Measurements from ENCODE around the gene TCF4. TPM values are rescaled to one million over a fixed set of nuclear protein-coding genes. Genes with fewer than 3 reads are reported as not detected.
A peak's percentile ranks its signal among the peaks of the same experiment; 100 is the strongest.

Gene TCF4
- total and polyA plus RNA-seq, 2 experiments from 2014 or later: 77.7 to 89.2 TPM

- Histone ChIP-seq H3F3A (replicated peaks; ENCODE audit: low read depth) (no peaks in the 10 kb centered on the region), H3K27ac (ENCODE audit: low read depth) (no peak overlapping the region), H3K4me3 (no peak overlapping the region), H3K36me3 (ENCODE audit: insufficient read depth) (no peaks in the 10 kb centered on the region), H3K27me3 (ENCODE audit: insufficient read depth) (no peaks in the 10 kb centered on the region), H3K9me2 (ENCODE audit: insufficient read depth) (no peaks in the 10 kb centered on the region), H3K79me2 (replicated peaks; ENCODE audit: insufficient read depth) (peaks cover 14% of the 10 kb centered on the region), H3K4me1 (ENCODE audit: insufficient read depth) (peaks cover 6% of the 10 kb centered on the region; the same call in 1 of the 2 replicates), H4K20me1 (replicated peaks; ENCODE audit: insufficient read depth) (no peaks in the 10 kb centered on the region), H3K4me2 (no peak overlapping the region), H2AFZ (no peak overlapping the region)
- peaks cover 2% of the 10 kb centered on the region; the same call in 2 of the 3 replicates for H3K4me1 Mint-ChIP-seq
- H3K9me3 Mint-ChIP-seq: no peaks in the 10 kb centered on the region; the same call in 2 of the 3 replicates
- TF ChIP-seq NANOG (IDR thresholded peaks at IDR 0.05; ENCODE audit: borderline replicate concordance) (no peak), POLR2AphosphoS5 (IDR thresholded peaks at IDR 0.05; ENCODE audit: low read depth) (no peak), CTCF (conservative IDR thresholded peaks at IDR 0.05; ENCODE audit: low read depth in 2 of 2) (no peak), ETS1 (IDR thresholded peaks at IDR 0.05) (no peak), CREB1 (CRISPR knock-in tag; IDR thresholded peaks at IDR 0.05; ENCODE audit: low read depth) (no peak), REST (IDR thresholded peaks at IDR 0.05; ENCODE audit: unreplicated experiment) (no peak), JUNB (IDR thresholded peaks at IDR 0.05; ENCODE audit: unreplicated experiment) (no peak)
- no peak overlapping the region for H3K4me3 Mint-ChIP-seq
- peaks cover 4% of the 10 kb centered on the region for H3K27me3 Mint-ChIP-seq (ENCODE audit: insufficient read depth, low read depth, poor library complexity)
- ATAC-seq (no peak), DNase-seq (ENCODE audit: low spot score) (no peak)
- no peak overlapping the region for H3K27ac Mint-ChIP-seq
- H3K36me3 Mint-ChIP-seq (ENCODE audit: low read depth): no peaks in the 10 kb centered on the region; the same call in 2 of the 3 replicates
These were observed 4.1 kb upstream of the TCF4 start for GRCh38 chr18:55592106-55592505.

GRCh38 chr18:55589625-55590291 is 1.8 kb upstream of the TCF4 start:
- Histone ChIP-seq H2AFZ (peak overlapping the region; percentile 92), H3K9me2 (ENCODE audit: insufficient read depth) (no peaks in the 10 kb centered on the region), H4K20me1 (replicated peaks; ENCODE audit: insufficient read depth) (no peaks in the 10 kb centered on the region), H3K4me1 (ENCODE audit: insufficient read depth) (peaks cover 22% of the 10 kb centered on the region), H3K79me2 (replicated peaks; ENCODE audit: insufficient read depth) (peaks cover 33% of the 10 kb centered on the region), H3K27me3 (ENCODE audit: insufficient read depth) (no peaks in the 10 kb centered on the region), H3K36me3 (ENCODE audit: insufficient read depth) (no peaks in the 10 kb centered on the region), H3K4me3 (peak overlapping the region; percentile 67), H3K27ac (ENCODE audit: low read depth) (peak overlapping the region; percentile 53; the same call in 1 of the 2 replicates), H3K4me2 (peak overlapping the region; percentile 81), H3F3A (replicated peaks; ENCODE audit: low read depth) (no peaks in the 10 kb centered on the region)
- peaks cover 22% of the 10 kb centered on the region for H3K4me1 Mint-ChIP-seq
- no peaks in the 10 kb centered on the region; the same call in 2 of the 3 replicates for H3K9me3 Mint-ChIP-seq
- peak; percentile 84 for ATAC-seq
- peak overlapping the region; percentile 96 for H3K27ac Mint-ChIP-seq
- TF ChIP-seq POLR2AphosphoS5 (IDR thresholded peaks at IDR 0.05; ENCODE audit: low read depth): peak; percentile 76
- peak; percentile 6; the same call in 1 of the 2 replicates for TF ChIP-seq CREB1 (CRISPR knock-in tag; IDR thresholded peaks at IDR 0.05; ENCODE audit: low read depth)
- 0 out of 4 replicates have a peak, but pooled peaks of 1 of the 2 experiments have one; percentile 9 for TF ChIP-seq CTCF (conservative IDR thresholded peaks at IDR 0.05; ENCODE audit: low read depth in 2 of 2)
- no peak for TF ChIP-seq NANOG (IDR thresholded peaks at IDR 0.05; ENCODE audit: borderline replicate concordance)
- peaks cover 23% of the 10 kb centered on the region for H3K36me3 Mint-ChIP-seq (ENCODE audit: low read depth)
- peaks cover 2% of the 10 kb centered on the region for H3K27me3 Mint-ChIP-seq (ENCODE audit: insufficient read depth, low read depth, poor library complexity)
- DNase-seq (ENCODE audit: low spot score): peak; percentile 97
- peak overlapping the region; percentile 91 for H3K4me3 Mint-ChIP-seq

Data from GM23338 (cell line).